Stimulated activated CD8-positive, alpha-beta memory T cell treated with anti-CD3 and anti-CD28 coated beads, Interleukin-7, amount 100 ng/mL, for 48 hours (primary cell): ENCODE measurements around the gene ADAMTS12.
A peak's percentile ranks its signal among the peaks of the same experiment; 100 is the strongest.

Experiments used
- DNase-seq, 2 donors: peaks; one replicate each; pipeline ENCODE4 v3.0.0-alpha.2; 2020; ENCODE audit warnings: low read depth in 1 of 2; ENCODE audit errors: extremely low read depth in 1 of 2

ADAMTS12 gene, protein sequence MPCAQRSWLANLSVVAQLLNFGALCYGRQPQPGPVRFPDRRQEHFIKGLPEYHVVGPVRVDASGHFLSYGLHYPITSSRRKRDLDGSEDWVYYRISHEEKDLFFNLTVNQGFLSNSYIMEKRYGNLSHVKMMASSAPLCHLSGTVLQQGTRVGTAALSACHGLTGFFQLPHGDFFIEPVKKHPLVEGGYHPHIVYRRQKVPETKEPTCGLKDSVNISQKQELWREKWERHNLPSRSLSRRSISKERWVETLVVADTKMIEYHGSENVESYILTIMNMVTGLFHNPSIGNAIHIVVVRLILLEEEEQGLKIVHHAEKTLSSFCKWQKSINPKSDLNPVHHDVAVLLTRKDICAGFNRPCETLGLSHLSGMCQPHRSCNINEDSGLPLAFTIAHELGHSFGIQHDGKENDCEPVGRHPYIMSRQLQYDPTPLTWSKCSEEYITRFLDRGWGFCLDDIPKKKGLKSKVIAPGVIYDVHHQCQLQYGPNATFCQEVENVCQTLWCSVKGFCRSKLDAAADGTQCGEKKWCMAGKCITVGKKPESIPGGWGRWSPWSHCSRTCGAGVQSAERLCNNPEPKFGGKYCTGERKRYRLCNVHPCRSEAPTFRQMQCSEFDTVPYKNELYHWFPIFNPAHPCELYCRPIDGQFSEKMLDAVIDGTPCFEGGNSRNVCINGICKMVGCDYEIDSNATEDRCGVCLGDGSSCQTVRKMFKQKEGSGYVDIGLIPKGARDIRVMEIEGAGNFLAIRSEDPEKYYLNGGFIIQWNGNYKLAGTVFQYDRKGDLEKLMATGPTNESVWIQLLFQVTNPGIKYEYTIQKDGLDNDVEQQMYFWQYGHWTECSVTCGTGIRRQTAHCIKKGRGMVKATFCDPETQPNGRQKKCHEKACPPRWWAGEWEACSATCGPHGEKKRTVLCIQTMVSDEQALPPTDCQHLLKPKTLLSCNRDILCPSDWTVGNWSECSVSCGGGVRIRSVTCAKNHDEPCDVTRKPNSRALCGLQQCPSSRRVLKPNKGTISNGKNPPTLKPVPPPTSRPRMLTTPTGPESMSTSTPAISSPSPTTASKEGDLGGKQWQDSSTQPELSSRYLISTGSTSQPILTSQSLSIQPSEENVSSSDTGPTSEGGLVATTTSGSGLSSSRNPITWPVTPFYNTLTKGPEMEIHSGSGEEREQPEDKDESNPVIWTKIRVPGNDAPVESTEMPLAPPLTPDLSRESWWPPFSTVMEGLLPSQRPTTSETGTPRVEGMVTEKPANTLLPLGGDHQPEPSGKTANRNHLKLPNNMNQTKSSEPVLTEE (N-terminal part only)

DNA sequence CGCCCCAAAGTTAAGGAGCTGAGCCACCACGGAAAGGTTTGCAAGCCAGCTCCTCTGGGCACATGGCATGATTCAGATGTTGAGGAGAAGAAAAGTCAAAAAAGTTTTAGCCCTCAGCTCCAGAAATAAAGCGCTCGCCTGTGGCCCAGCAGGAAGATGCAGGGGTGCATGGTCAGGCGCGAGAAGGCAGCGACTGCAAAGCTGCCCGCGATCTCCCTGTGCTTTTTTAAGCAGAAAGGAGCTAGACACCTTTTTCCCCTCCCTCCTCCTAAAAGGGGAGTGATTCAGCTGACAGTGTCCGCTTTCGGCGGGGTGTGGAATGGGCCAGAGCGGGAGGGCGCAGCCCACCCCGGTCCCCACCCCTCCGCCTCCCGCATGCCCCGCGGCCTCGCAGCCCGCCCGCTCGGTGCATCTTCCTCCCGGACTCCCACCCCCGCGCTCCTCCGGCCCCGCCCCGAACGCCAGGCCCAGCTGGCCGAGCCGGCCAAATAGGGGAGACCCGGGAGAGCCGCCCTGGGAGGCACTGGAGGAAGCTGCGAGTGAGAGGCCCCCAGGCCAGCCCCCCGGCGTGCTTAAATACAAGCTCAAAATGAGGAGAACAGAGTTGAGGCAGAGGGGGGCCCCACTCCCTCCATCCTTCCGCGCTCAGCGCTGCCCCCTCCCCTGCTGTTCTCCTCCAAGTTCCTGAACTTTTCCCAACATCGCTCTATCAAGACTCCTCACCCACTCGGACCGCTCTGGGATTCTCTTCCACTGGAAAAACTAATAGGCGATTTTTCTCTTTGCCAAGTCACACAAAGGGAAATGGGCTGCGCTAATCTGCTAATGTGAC is at the start of gene ADAMTS12:
Gene ADAMTS12 (minus strand): TSS at position 203 of the 832 bp plus-strand sequence. CDS start 134 bp downstream, at position 69.
- DNase-seq, result no peak

DNA sequence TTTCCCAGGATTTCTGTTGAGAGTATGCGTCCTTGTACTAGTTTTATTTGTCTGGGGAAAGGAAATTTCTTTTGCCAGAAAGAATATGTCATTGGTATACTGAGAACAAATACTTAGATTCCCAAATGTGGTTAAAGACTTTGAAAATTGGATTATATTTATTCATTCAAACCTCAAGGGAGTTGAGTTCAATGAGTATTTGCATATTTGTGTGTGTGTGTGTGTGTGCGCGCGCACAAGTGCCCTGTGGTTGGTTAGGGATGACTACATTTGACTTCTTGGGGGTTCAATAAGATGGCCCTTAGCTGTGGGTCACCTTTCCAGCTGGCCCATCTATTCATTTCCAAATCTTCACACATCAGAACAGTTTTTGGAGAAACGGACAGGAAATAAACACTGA is 49.3 kb upstream of the ADAMTS12 start:
- no peak for DNase-seq

DNA sequence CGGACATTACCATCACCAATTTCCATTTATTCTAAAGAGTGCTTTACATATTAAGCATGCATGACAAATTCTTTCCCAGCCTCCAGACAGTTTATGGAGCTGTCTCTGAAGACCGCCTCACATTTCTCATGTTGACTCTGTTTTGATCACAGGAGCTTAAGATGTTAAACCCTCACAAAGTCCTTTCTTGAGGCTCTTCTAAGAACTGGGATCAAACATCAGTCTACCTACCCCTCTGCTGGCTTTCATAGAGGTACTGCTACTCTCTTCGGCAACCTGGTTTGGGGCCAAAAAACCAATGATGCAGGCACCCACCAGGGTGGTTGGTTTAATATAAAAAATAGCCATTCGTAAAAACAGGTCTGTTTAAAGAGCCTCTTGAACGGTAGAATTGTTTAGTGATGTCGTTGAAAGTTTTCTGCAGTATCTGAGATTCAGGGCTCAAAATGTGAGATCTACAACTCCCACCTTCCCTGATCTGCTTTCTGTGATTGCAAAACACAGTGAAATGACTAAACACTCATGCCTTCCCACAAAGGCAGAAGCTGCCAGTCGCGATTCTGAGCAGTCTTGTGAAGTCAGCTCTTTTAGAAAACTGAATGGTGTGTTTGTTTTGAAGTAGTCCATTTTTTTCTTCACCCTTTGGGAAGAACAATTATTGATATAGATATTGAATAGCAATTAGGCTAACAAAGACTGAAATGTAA is 47.9 kb upstream of the ADAMTS12 start:
- DNase-seq, result no peak

DNA sequence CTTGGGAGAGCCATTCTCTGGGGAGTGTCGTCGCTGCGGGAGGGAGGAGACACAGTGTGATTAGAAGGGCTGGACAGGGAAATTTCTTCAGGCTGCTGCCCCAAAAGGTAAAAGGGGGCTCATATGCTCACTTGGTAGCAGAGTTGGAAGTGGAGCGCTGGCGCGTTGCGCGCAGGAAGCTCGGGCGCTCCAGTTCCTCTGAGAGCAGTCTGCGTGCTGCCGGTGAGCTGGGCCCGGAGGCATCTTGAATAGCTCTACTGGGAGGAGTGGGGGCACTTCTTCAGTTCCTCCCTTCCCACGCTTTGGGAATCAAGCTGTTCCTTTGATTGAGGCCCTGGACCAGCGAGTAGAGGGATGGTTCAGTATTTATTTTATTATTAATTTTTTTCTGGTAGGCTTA is 47.1 kb upstream of the ADAMTS12 start:
- no peak for DNase-seq

DNA sequence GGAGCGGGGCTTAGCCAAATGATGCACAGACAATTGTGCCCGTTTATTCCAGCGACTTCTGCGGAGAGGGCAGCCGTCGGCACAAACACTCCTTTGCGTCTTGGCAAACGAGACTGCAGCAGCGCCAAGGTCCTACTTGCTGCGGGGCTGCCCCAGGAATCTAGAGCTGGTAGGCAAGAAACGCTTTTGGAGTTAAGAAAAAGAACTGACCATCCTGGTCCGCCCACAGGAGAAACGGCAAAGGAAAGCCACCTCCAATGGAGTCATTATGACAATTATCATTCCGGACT is 46.7 kb upstream of the ADAMTS12 start:
- no peak for DNase-seq

DNA sequence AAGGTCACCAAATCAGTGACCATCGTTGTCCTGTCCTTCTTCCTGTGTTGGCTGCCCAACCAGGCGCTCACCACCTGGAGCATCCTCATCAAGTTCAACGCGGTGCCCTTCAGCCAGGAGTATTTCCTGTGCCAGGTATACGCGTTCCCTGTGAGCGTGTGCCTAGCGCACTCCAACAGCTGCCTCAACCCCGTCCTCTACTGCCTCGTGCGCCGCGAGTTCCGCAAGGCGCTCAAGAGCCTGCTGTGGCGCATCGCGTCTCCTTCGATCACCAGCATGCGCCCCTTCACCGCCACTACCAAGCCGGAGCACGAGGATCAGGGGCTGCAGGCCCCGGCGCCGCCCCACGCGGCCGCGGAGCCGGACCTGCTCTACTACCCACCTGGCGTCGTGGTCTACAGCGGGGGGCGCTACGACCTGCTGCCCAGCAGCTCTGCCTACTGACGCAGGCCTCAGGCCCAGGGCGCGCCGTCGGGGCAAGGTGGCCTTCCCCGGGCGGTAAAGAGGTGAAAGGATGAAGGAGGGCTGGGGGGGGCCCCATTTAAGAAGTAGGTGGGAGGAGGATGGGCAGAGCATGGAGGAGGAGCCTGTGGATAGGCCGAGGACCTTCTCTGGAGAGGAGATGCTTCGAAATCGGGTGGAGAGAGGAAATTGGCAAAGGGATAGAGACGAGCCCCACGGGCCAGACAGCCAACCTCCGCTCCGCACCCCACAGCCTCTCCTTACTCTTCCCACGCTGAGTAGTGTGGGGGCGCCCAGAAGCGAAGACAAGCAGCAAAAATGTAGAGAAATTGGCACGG is 46.1 kb upstream of the ADAMTS12 start:
- no peak for DNase-seq

DNA sequence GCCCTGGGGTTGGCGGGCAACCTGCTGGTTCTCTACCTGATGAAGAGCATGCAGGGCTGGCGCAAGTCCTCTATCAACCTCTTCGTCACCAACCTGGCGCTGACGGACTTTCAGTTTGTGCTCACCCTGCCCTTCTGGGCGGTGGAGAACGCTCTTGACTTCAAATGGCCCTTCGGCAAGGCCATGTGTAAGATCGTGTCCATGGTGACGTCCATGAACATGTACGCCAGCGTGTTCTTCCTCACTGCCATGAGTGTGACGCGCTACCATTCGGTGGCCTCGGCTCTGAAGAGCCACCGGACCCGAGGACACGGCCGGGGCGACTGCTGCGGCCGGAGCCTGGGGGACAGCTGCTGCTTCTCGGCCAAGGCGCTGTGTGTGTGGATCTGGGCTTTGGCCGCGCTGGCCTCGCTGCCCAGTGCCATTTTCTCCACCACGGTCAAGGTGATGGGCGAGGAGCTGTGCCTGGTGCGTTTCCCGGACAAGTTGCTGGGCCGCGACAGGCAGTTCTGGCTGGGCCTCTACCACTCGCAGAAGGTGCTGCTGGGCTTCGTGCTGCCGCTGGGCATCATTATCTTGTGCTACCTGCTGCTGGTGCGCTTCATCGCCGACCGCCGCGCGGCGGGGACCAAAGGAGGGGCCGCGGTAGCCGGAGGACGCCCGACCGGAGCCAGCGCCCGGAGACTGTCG is 45.4 kb upstream of the ADAMTS12 start:
- DNase-seq, result no peak

DNA sequence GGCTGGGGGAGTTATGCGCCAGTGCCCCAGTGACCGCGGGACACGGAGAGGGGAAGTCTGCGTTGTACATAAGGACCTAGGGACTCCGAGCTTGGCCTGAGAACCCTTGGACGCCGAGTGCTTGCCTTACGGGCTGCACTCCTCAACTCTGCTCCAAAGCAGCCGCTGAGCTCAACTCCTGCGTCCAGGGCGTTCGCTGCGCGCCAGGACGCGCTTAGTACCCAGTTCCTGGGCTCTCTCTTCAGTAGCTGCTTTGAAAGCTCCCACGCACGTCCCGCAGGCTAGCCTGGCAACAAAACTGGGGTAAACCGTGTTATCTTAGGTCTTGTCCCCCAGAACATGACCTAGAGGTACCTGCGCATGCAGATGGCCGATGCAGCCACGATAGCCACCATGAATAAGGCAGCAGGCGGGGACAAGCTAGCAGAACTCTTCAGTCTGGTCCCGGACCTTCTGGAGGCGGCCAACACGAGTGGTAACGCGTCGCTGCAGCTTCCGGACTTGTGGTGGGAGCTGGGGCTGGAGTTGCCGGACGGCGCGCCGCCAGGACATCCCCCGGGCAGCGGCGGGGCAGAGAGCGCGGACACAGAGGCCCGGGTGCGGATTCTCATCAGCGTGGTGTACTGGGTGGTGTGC is 44.7 kb upstream of the ADAMTS12 start, which contains the start of gene RXFP3:
Gene RXFP3 (plus strand): TSS at position 6 of the 636 bp plus-strand sequence. CDS start 355 bp downstream, at position 361.
- no peak for DNase-seq

DNA sequence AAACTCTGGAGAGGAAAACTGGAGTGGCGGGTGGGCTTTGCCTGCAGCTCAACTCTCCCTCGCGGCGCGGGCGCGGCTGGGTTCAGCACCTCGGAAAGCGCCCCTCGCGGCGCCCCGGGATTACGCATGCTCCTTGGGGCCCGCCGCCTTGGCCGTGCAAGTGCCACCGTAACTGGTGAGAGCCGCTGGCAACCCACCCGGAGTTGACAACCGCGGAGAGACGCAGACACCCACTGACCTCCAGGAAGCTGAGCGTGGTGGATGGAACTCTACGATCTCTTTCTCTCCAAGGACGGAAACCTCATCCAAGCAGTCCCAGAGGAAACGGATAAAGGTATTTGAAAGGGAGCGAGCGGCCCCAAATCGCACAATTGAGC is 44.2 kb upstream of the ADAMTS12 start:
- peak; percentile 12 to 30 for DNase-seq

DNA sequence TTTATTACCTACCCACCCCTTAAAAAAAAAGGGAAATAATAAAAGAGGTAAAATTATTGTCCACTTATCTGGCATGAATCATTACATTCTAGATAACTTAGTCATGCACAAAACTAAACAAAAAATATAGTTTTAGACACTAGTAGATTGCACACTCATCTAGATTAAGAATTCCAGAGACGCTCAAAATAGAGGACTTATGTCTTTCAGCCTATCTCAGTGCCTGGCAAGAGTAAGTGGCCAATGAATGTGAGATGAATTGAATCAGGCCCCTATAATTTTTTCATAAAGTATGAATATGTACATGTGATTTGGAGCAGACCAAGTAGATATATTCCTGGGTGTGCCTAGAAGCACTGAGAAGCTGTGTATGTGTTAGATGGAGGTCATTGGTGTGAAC is 42.4 kb upstream of the ADAMTS12 start:
- no peak for DNase-seq

DNA sequence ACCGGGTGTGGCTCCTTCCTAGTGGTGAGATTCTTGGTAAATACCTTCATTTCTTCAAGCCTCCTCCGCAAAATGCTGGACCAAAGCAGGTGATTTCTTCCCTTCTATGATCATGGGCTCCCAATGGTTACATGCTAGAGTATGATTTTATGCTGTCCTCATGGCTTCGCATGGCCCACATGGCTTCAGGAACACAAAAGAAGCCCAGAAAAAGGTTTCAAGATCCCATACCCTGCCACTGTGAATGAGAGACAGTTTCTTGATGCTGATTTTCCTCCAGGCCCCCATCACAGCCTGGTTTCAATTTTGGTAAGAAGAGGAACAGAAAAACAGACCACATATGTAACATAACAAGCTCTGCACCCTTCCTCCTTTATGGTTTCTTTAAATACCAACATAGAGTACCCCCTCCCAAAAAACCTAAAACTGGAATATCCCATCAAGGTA is 42.0 kb upstream of the ADAMTS12 start:
- no peak for DNase-seq

DNA sequence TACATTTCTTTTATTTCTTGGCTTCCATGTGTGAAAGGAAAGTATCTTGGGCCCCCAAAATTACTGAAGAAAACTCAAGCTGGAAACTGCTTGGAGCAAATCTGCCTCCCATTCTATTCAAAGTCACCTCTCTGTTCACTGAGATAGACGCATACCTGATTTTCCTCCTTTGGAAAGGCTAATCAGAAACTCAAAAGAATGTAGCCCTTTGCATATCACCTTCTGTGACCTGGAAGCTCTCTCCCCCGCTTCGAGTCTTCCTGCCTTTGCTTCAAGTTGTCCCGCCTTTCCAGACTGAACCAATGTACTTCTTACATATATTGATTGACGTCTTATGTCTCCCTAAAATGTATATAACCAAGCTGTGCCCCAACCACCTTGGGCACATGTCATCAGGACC is 39.3 kb upstream of the ADAMTS12 start:
- no peak for DNase-seq

DNA sequence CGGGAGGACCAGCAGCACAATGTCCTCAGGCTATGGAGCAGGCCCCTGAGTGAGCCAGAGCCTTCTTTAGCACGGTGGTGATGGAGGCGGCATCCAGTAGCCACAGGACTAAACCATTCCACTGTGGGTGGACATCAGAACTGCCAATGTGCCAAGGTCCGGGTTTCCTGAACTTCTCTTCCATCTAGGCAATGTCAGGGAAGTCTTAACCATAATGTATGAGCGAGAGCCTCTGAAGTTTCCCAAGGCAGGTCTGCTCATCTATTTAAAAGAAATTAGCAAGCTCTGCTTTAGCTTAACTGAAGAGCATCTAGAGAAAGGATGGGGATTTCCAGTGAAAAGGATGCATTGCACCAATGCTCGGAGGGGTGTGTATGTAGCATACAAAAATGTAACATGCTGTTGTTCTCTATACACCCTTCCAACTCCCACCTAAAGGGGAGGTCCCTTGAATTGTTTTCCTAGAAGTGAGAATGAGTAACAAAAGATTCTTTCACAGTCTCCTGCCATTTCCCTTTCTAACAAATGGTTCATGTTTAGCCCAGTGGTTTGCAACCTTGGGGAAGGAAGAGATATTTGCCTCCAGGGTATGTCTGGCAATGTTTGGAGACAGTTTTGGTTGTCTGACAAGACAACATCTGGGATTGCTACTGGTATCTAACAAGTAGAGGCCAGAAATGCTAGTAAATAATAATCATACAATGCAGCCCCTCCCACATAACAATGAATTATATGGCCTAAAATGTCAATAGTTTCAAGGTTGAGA is 38.3 kb upstream of the ADAMTS12 start:
- DNase-seq, result no peak

DNA sequence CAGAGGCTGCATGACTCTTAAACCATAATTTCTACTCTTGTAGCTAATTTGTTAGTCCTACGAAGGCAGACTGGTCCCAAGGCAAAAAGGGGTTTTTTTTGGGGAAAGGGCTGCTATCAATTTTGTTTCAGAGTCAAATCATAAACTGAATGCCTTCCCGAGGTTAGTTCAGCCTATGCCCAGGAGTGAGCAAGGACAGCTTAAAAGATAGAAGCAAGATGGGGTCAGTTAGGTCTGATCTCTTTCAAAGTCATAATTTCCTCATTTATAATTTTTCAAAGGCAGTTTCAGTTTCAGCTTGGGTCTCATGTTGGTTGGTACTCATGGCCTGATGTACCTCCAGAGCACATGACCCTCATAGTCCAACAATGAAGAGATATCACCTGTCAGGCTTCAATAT is 36.5 kb upstream of the ADAMTS12 start:
- DNase-seq, result no peak

DNA sequence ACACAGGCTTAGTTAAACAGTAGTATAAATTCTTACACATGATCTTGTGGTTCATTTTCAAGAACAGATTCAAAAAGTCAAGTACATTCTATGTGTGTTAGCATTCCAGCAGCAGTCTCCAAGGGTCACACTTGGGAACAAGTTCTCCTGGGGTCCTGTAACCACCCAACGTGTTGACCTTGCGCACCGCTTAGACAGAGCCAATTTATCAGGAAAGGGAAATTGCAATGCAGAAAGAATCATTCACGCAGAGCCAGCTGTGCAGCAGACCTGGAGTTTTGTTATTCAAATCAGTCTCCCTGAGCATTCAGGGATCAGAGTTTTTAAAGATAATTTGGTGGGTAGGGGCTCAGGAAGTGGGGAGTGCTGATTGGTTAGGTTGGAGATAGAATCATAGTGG is 35.9 kb upstream of the ADAMTS12 start:
- DNase-seq, result no peak

DNA sequence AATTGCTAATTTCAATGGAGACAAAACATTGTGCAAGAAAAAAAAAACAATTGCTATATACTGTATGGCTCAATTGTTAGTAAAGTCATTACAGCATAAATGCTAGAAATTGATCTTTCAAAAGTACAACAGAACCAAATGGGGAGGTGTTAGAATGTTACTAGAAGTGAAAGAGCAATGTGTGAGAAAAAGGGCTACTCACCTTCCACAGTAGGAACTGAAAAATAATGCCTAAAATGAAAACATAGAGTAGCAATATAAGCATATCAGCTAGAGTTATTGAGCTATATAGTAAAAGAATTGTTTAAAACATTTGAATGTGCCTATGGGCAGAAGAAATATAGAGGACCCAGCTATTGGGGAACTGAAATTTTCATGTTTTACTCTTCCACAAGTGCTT is 33.5 kb upstream of the ADAMTS12 start:
- no peak for DNase-seq

DNA sequence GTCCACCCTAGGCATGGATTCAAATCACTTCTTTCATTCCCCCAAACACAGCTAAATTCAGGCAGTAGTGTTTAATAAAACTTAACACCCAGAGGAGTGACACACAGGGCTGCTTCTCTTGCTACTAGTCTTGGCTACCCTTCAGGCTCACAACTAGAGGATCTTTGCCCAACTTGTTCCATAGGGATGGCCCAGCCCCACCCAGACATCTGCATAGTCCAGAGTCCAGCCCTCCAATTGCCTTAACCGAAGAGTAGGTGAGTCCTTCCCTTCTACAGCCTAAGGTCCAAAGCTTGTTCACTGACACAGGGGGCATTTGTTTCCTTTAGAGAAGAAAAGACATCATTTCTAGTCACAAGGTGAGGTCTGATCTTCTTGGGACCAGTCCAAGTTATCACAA is 29.2 kb upstream of the ADAMTS12 start:
- no peak for DNase-seq
